ENCODE data around the gene UBXN1.

DNA sequence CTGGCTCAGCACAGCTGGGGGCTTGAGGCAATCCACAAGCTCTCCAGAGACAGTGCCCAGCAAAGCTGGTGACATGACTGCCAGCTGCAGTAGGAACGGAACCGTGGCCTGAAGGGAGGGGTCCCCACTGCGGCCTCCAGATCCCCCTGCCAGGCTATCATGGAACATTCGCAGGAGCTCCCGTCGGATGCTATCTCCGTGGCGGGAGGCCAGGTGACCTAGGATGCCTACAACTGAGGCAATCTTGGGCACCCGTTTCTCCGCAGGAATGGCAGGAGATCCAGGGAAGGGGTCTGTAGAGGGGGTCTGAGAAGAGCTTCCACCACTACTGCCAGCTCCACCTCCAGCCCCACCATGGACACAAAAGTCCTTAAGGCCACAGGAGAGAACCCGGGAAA lies 29.9 kb downstream of the UBXN1 start:
- TF ChIP-seq CTCF (conservative IDR thresholded peaks at IDR 0.05; ENCODE audit: low read length) (no peak), EZH2phosphoT487 (IDR thresholded peaks at IDR 0.05; ENCODE audit: borderline replicate concordance, low read depth, low read length) (no peak)
